Smooth muscle cell of the umbilical artery (primary cell): ENCODE results near the gene DOK6. TPM values are rescaled to one million over a fixed set of nuclear protein-coding genes. Genes with fewer than 3 reads are reported as not detected.

Source experiments
- total RNA-seq: library from RNA; depleted of rRNA; stranded (reverse); fragments of >200 nt; gene quantifications from 2 replicates; pipeline ENCODE4 v1.2.3, GENCODE V29; 2014

The DOK6 gene
- 10.4 and 15.3 TPM in 2 replicates for total RNA-seq

GRCh38 chr18:69400253-69400975 lies at the start of gene DOK6:
Gene DOK6 (plus strand): TSS chr18:69400888.

